ENCODE results near the gene XRN2.

XRN2 gene

DNA sequence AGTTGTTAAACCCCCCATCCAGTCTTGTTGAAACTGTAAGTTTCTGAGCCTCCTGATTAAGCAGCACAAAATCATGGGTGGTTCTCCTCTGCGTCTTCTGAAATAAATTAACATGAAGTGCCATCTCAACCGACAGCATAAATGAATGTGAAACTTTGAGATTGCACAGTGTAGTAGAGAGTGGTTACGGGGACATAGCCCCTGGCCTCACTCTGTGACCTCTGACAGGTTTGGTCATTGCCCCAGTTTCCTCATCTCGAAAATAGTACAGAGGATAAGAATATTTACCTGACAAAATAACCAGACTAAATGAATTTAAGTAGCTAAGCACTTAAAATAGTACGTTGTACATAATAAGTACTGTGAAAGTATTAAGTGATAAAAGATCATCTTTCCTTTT is 75.1 kb downstream of the XRN2 start:
- ATAC-seq (ENCODE audit: low read depth) (no peak), DNase-seq (ENCODE audit: low spot score) (no peak)
- no peaks in the 10 kb centered on the region for H3K27me3 ChIP-seq (ENCODE audit: insufficient read depth, poor library complexity, severe bottlenecking)
- no peaks in the 10 kb centered on the region for H3K9me3 ChIP-seq (ENCODE audit: severe bottlenecking)
- peaks cover 33% of the 10 kb centered on the region for H3K36me3 ChIP-seq (ENCODE audit: low read depth)
- no peaks in the 10 kb centered on the region for H3K4me1 ChIP-seq (ENCODE audit: insufficient read depth, poor library complexity, severe bottlenecking)
- no peak overlapping the region for H3K4me3 ChIP-seq (ENCODE audit: severe bottlenecking)
- no peak overlapping the region for H3K27ac ChIP-seq (ENCODE audit: poor library complexity, severe bottlenecking)
- TF ChIP-seq, protein P1, sequence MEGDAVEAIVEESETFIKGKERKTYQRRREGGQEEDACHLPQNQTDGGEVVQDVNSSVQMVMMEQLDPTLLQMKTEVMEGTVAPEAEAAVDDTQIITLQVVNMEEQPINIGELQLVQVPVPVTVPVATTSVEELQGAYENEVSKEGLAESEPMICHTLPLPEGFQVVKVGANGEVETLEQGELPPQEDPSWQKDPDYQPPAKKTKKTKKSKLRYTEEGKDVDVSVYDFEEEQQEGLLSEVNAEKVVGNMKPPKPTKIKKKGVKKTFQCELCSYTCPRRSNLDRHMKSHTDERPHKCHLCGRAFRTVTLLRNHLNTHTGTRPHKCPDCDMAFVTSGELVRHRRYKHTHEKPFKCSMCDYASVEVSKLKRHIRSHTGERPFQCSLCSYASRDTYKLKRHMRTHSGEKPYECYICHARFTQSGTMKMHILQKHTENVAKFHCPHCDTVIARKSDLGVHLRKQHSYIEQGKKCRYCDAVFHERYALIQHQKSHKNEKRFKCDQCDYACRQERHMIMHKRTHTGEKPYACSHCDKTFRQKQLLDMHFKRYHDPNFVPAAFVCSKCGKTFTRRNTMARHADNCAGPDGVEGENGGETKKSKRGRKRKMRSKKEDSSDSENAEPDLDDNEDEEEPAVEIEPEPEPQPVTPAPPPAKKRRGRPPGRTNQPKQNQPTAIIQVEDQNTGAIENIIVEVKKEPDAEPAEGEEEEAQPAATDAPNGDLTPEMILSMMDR (IDR thresholded peaks at IDR 0.05; ENCODE audit: poor library complexity, severe bottlenecking): no peak

DNA sequence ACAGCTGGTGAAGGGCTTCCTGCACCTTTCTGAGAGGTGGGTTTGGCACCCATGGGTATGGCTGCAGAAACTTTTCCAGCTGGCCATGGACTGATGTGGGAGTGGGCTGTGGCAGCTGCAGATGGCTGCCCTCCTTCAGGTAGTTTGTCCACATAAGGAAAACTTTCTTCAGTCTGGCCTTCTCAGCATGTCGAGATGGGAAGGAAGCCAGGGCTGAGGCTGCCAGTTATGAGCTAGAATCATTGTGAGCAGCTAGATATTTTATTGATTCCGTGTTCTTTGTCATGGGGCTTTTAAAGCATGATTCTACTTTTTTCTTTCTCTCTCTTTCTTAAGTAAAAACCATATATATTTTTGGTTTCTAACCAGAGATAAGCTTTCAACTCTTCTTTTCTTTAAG is 77.6 kb downstream of the XRN2 start:
- Histone ChIP-seq H3K4me3 (ENCODE audit: severe bottlenecking) (no peak overlapping the region), H3K4me1 (ENCODE audit: insufficient read depth, poor library complexity, severe bottlenecking) (no peaks in the 10 kb centered on the region), H3K27ac (ENCODE audit: poor library complexity, severe bottlenecking) (no peak overlapping the region), H3K9me3 (ENCODE audit: severe bottlenecking) (no peaks in the 10 kb centered on the region), H3K27me3 (ENCODE audit: insufficient read depth, poor library complexity, severe bottlenecking) (no peaks in the 10 kb centered on the region), H3K36me3 (ENCODE audit: low read depth) (peaks cover 56% of the 10 kb centered on the region)
- TF ChIP-seq, protein P1 (IDR thresholded peaks at IDR 0.05; ENCODE audit: poor library complexity, severe bottlenecking): no peak
- DNase-seq (ENCODE audit: low spot score) (no peak), ATAC-seq (ENCODE audit: low read depth) (no peak)

DNA sequence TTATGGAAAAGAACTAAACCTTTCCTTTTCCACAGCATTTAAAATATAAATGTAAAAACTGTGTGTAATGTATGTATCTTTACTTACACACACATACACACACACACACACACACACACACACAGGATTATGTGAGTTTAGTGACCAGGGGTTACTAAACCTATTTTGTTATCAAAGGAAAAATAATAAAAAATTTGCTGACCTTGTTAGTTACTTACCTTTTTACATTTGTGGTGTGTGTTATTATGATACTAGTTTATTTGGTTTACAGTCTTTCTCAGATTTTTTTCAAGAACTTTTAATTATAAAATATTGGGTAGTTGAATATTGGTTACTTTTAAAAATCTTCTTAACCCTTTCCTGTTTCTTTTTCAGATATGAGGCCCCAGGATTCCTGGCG is 78.5 kb downstream of the XRN2 start:
- Histone ChIP-seq H3K36me3 (ENCODE audit: low read depth) (peaks cover 63% of the 10 kb centered on the region), H3K27me3 (ENCODE audit: insufficient read depth, poor library complexity, severe bottlenecking) (no peaks in the 10 kb centered on the region)

GRCh38 chr20:21384308-21384892 is 81.3 kb downstream of the XRN2 start:
- Histone ChIP-seq H3K4me3 (ENCODE audit: severe bottlenecking) (no peak overlapping the region), H3K36me3 (ENCODE audit: low read depth) (peaks cover 85% of the 10 kb centered on the region), H3K4me1 (ENCODE audit: insufficient read depth, poor library complexity, severe bottlenecking) (no peaks in the 10 kb centered on the region), H3K9me3 (ENCODE audit: severe bottlenecking) (no peaks in the 10 kb centered on the region), H3K27ac (ENCODE audit: poor library complexity, severe bottlenecking) (no peak overlapping the region), H3K27me3 (ENCODE audit: insufficient read depth, poor library complexity, severe bottlenecking) (no peaks in the 10 kb centered on the region)
- DNase-seq (ENCODE audit: low spot score) (no peak), ATAC-seq (ENCODE audit: low read depth) (no peak)
- TF ChIP-seq, protein P1 (IDR thresholded peaks at IDR 0.05; ENCODE audit: poor library complexity, severe bottlenecking): no peak

More for the DNA sequence above, 78.5 kb downstream of the XRN2 start:
- no peaks in the 10 kb centered on the region for H3K9me3 ChIP-seq (ENCODE audit: severe bottlenecking)
- H3K27ac ChIP-seq (ENCODE audit: poor library complexity, severe bottlenecking): no peak overlapping the region
- DNase-seq (ENCODE audit: low spot score) (no peak), ATAC-seq (ENCODE audit: low read depth) (no peak)
- TF ChIP-seq, protein P1 (IDR thresholded peaks at IDR 0.05; ENCODE audit: poor library complexity, severe bottlenecking): no peak
- H3K4me3 ChIP-seq (ENCODE audit: severe bottlenecking): no peak overlapping the region
- no peaks in the 10 kb centered on the region for H3K4me1 ChIP-seq (ENCODE audit: insufficient read depth, poor library complexity, severe bottlenecking)

DNA sequence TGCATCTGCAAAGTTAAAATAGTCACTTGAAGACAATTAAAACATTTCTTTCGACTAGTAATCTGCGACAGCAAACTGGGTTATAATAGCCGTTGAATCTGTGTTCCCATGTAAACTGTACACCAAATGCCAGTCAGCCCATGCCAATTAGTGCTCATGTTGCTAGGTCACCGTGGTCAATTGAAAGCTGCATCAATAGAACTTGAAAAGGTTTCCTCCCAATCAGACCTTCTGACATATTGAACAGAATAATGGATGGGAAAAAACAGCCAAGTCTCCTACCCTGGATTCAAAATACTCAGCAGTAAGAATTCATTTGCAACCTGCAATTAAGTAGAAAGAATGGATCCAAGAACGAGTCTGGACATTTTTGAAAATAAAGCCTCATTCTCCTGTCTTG is 83.0 kb downstream of the XRN2 start:
- peaks cover 77% of the 10 kb centered on the region for H3K36me3 ChIP-seq (ENCODE audit: low read depth)
- no peak overlapping the region for H3K4me3 ChIP-seq (ENCODE audit: severe bottlenecking)
- H3K9me3 ChIP-seq (ENCODE audit: severe bottlenecking): no peaks in the 10 kb centered on the region
- ATAC-seq (ENCODE audit: low read depth) (no peak), DNase-seq (ENCODE audit: low spot score) (no peak)
- H3K4me1 ChIP-seq (ENCODE audit: insufficient read depth, poor library complexity, severe bottlenecking): no peaks in the 10 kb centered on the region
- H3K27me3 ChIP-seq (ENCODE audit: insufficient read depth, poor library complexity, severe bottlenecking): no peaks in the 10 kb centered on the region
- TF ChIP-seq, protein P1 (IDR thresholded peaks at IDR 0.05; ENCODE audit: poor library complexity, severe bottlenecking): no peak
- no peak overlapping the region for H3K27ac ChIP-seq (ENCODE audit: poor library complexity, severe bottlenecking)
